DND-41 (cell line): ENCODE results near the gene RACGAP1.

Source experiments
- ATAC-seq: fragments of 200-7000 bp; cut with Tn5 transposase; 3 replicates; pipeline ENCODE4 v1.9.1; 2021; ENCODE audit warnings: low read depth; ENCODE audit not compliant: insufficient read depth
- DNase-seq: peaks from one replicate; pipeline ENCODE4 v3.0.0-alpha.2; 2020
- H2AFZ ChIP-seq: 2 replicates; pipeline ENCODE4 v1.6.0; 2012; ENCODE audit warnings: low read depth, low read length
- H3K27ac ChIP-seq: 2 replicates; pipeline ENCODE4 v1.5.1; 2012; ENCODE audit warnings: low read length, inconsistent platforms
- H3K27me3 ChIP-seq: fragments of 200-600 bp; sonication (generic); 2 replicates; pipeline ENCODE4 v1.6.0; 2012; ENCODE audit warnings: low read length, mild to moderate bottlenecking, inconsistent platforms; ENCODE audit not compliant: insufficient read depth, poor library complexity
- H3K36me3 ChIP-seq: 2 replicates; pipeline ENCODE4 v1.5.1; 2012; ENCODE audit warnings: low read length, inconsistent platforms; ENCODE audit not compliant: insufficient read depth
- H3K4me1 ChIP-seq: 2 replicates; pipeline ENCODE4 v1.5.1; 2012; ENCODE audit warnings: mild to moderate bottlenecking, low read length; ENCODE audit not compliant: insufficient read depth
- H3K4me2 ChIP-seq: 2 replicates; pipeline ENCODE4 v1.6.0; 2012; ENCODE audit warnings: mild to moderate bottlenecking, moderate library complexity, low read length, inconsistent platforms; ENCODE audit not compliant: insufficient read depth
- H3K4me3 ChIP-seq, 2 experiments: fragments of 200-600 bp in 1 of 2; shearing (Covaris generic) in 1 of 2; 2 replicates each; pipeline ENCODE4 v1.5.1; 2012 to 2016; ENCODE audit warnings: inconsistent platforms in 2 of 2, low read length in 2 of 2, mild to moderate bottlenecking in 2 of 2, low read depth in 1 of 2, moderate library complexity in 1 of 2
- H3K79me2 ChIP-seq: 2 replicates; pipeline ENCODE4 v1.6.0; 2012; ENCODE audit warnings: low read length, inconsistent platforms; ENCODE audit not compliant: insufficient read depth
- H3K9ac ChIP-seq: 2 replicates; pipeline ENCODE4 v1.6.0; 2012; ENCODE audit warnings: low read depth, mild to moderate bottlenecking, inconsistent platforms, low read length, moderate library complexity
- H3K9me3 ChIP-seq: 2 replicates; pipeline ENCODE4 v1.5.1; 2012; ENCODE audit warnings: low read length, moderate library complexity, mild to moderate bottlenecking, inconsistent platforms; ENCODE audit not compliant: insufficient read depth, severe bottlenecking
- H4K20me1 ChIP-seq: 2 replicates; pipeline ENCODE4 v1.6.0; 2012; ENCODE audit warnings: low read length; ENCODE audit not compliant: insufficient read depth
- EZH2 ChIP-seq: IDR thresholded peaks from 3 replicates; pipeline ENCODE4 v1.6.1; 2012; ENCODE audit warnings: borderline replicate concordance, low read depth, mild to moderate bottlenecking, moderate library complexity, low read length, inconsistent platforms; ENCODE audit not compliant: severe bottlenecking
- TF ChIP-seq, protein P1 (sequence below): IDR thresholded peaks from 2 replicates; pipeline ENCODE4 v1.5.1; 2012; ENCODE audit warnings: borderline replicate concordance, low read length, moderate library complexity, mild to moderate bottlenecking; ENCODE audit not compliant: poor library complexity, severe bottlenecking; ENCODE audit errors: extremely low read depth

The RACGAP1 gene

DNA sequence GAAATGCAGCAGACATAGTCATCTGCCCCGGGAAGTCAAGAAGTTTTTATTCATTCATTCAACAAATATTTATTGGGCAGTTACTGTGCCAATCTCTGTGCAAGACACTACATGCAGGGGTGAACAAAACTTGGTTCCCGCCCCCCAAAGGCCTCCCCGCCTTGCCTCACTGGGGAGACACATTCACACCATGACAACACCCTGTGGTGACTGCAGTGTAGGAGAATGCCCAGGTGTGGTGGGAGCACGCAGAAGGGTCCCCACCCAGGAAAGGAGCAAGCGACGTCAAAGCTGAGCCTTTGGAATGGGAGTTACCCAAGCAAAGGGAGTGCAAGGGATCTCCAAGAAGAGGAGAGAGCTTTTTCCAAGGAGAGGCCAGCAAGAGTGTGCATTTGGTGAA, 54.2 kb downstream of the RACGAP1 start:
- no peak overlapping the region for H3K9ac ChIP-seq
- no peaks in the 10 kb centered on the region for H3K9me3 ChIP-seq
- H3K27me3 ChIP-seq = peaks cover 43% of the 10 kb centered on the region
- ATAC-seq = no peak
- H3K79me2 ChIP-seq = no peaks in the 10 kb centered on the region
- H2AFZ ChIP-seq = no peak overlapping the region
- H3K27ac ChIP-seq = no peak overlapping the region
- no peak overlapping the region for H3K4me3 ChIP-seq
- no peak for DNase-seq
- H3K4me1 ChIP-seq = peaks cover 14% of the 10 kb centered on the region
- TF ChIP-seq, protein P1, sequence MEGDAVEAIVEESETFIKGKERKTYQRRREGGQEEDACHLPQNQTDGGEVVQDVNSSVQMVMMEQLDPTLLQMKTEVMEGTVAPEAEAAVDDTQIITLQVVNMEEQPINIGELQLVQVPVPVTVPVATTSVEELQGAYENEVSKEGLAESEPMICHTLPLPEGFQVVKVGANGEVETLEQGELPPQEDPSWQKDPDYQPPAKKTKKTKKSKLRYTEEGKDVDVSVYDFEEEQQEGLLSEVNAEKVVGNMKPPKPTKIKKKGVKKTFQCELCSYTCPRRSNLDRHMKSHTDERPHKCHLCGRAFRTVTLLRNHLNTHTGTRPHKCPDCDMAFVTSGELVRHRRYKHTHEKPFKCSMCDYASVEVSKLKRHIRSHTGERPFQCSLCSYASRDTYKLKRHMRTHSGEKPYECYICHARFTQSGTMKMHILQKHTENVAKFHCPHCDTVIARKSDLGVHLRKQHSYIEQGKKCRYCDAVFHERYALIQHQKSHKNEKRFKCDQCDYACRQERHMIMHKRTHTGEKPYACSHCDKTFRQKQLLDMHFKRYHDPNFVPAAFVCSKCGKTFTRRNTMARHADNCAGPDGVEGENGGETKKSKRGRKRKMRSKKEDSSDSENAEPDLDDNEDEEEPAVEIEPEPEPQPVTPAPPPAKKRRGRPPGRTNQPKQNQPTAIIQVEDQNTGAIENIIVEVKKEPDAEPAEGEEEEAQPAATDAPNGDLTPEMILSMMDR = no peak
- TF ChIP-seq EZH2 = no peak
- no peaks in the 10 kb centered on the region for H3K36me3 ChIP-seq
- peaks cover 18% of the 10 kb centered on the region for H4K20me1 ChIP-seq
- H3K4me2 ChIP-seq = no peak overlapping the region

DNA sequence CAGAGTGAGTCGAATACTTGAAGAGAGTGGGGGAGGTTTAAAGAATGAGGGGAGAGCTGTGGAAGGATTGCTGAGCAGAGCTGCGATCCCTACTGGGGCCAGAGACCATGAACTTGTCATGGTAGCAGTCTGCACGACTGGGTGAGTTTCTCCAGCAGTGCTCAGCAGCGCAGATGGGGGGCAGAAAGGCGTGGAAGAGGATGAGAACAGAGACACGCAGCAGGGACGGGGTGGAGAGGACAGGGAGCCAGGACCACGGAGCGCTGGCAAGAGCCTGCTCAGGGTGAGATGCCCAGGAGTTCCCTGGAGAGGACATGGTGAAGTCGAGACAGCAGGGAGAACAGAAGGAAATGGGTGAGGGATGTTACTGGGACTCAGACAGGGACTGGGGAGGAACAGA, 54.6 kb downstream of the RACGAP1 start:
- no peak overlapping the region for H2AFZ ChIP-seq
- no peak overlapping the region for H3K4me3 ChIP-seq
- H3K27ac ChIP-seq = no peak overlapping the region
- no peak overlapping the region for H3K4me2 ChIP-seq
- no peaks in the 10 kb centered on the region for H3K9me3 ChIP-seq
- no peak for DNase-seq
- ATAC-seq = no peak
- TF ChIP-seq EZH2 = no peak
- TF ChIP-seq, protein P1 = no peak
- no peaks in the 10 kb centered on the region for H3K79me2 ChIP-seq
- peaks cover 14% of the 10 kb centered on the region for H3K4me1 ChIP-seq
- no peak overlapping the region for H3K9ac ChIP-seq
- H3K27me3 ChIP-seq = peaks cover 43% of the 10 kb centered on the region
- peaks cover 18% of the 10 kb centered on the region for H4K20me1 ChIP-seq
- H3K36me3 ChIP-seq = no peaks in the 10 kb centered on the region

DNA sequence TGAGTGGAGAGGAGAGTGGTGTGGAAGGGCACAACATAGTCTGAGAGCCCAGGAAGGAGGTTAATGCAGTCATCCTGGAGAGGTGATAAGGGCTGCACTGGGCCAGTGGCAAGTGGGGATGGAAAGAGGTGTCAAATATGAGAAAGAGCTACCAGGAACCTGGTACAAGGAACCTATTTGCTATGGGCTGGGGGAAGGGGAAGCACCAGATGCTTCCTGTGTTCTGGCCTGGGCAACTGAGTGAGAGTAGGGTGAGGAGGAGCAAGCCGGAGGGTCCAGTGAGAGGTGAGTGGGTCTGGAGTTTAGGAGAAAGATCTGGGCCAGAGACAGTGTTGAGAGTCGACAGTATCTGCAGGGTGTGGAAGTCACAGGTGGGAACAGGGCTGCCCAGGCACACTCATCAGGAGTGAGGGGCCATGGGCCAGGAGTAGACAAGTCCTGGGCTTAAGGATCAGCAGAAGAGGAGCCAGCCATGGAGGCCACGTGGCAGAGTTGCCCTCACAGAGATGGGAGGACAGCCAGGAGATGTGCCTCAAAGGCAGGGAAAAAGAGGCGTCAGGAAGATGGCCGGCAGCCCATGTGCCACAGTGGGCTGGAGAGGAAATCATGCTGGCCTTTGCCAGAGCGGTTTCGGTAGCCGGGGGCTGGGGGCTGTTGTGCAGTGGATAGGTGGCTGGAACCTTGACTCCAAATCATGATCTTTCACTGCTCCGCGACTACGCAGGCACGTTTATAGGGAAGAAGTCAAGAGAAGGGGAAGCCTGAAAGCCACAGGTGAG, 55.5 kb downstream of the RACGAP1 start:
- DNase-seq (no peak), ATAC-seq (no peak)
- Histone ChIP-seq H3K9me3 (no peaks in the 10 kb centered on the region), H3K79me2 (no peaks in the 10 kb centered on the region), H3K4me2 (no peak overlapping the region), H3K27ac (no peak overlapping the region), H3K27me3 (peaks cover 43% of the 10 kb centered on the region), H3K4me1 (peaks cover 14% of the 10 kb centered on the region), H3K4me3 (no peak overlapping the region), H3K9ac (no peak overlapping the region), H2AFZ (no peak overlapping the region), H3K36me3 (no peaks in the 10 kb centered on the region), H4K20me1 (peaks cover 14% of the 10 kb centered on the region)
- TF ChIP-seq, protein P1 = no peak
- no peak for TF ChIP-seq EZH2
